HUES64 (cell line): ENCODE measurements around the gene FOXO1.

Experiments
- H3K27ac ChIP-seq: 2 replicates; pipeline ENCODE4 v1.7.0; 2013; ENCODE audit warnings: low read depth, low read length, inconsistent platforms
- H3K27me3 ChIP-seq: 2 replicates; pipeline ENCODE4 v1.6.1; 2013; ENCODE audit warnings: mild to moderate bottlenecking, low read length; ENCODE audit not compliant: insufficient read depth
- H3K36me3 ChIP-seq: 2 replicates; pipeline ENCODE4 v1.6.1; 2013; ENCODE audit warnings: mild to moderate bottlenecking, low read length; ENCODE audit not compliant: insufficient read depth
- H3K4me1 ChIP-seq: 2 replicates; pipeline ENCODE4 v1.6.1; 2013; ENCODE audit warnings: mild to moderate bottlenecking, low read length, moderate library complexity; ENCODE audit not compliant: insufficient read depth
- H3K4me3 ChIP-seq: 2 replicates; pipeline ENCODE4 v1.5.1; 2013; ENCODE audit warnings: mild to moderate bottlenecking, low read length, moderate library complexity
- H3K9ac ChIP-seq: 2 replicates; pipeline ENCODE4 v1.6.1; 2013; ENCODE audit warnings: mild to moderate bottlenecking, low read depth, low read length
- H3K9me3 ChIP-seq: 2 replicates; pipeline ENCODE4 v1.6.1; 2013; ENCODE audit warnings: low read depth, low read length; ENCODE audit not compliant: insufficient read depth
- WGBS: fragments of 150-250, 120-280 bp; methylation state at CpG from one replicate; pipeline ENCODE4 v1.1.7; 2013; ENCODE audit warnings: missing lambda C conversion rate; 5-methylcytosine and 5-hydroxymethylcytosine counted together

Gene FOXO1

GRCh38 chr13:40589285-40590109 lies 76.9 kb downstream of the FOXO1 start:
- no peak overlapping the region for H3K4me3 ChIP-seq
- 100% methylated on average over 2 of the region's 4 CpGs for WGBS
- H3K36me3 ChIP-seq = no peaks in the 10 kb centered on the region
- H3K27ac ChIP-seq = 0 out of 2 replicates have a peak overlapping the region, but pooled peaks have one; percentile 9
- H3K9me3 ChIP-seq = no peaks in the 10 kb centered on the region
- H3K9ac ChIP-seq = no peak overlapping the region
- no peaks in the 10 kb centered on the region for H3K27me3 ChIP-seq
- H3K4me1 ChIP-seq = peaks cover 68% of the 10 kb centered on the region

- Histone ChIP-seq H3K27me3 (no peaks in the 10 kb centered on the region), H3K4me1 (peaks cover 55% of the 10 kb centered on the region), H3K27ac (no peak overlapping the region), H3K9ac (0 out of 2 replicates have a peak overlapping the region, but pooled peaks have one; percentile 11), H3K36me3 (no peaks in the 10 kb centered on the region), H3K9me3 (0 out of 2 replicates have a peak, but pooled peaks cover 5% of the 10 kb centered on the region), H3K4me3 (no peak overlapping the region)
- WGBS = 100% methylated on average over 1 of the region's 2 CpGs
These were observed 78.3 kb downstream of the FOXO1 start for GRCh38 chr13:40588101-40588500.

- Histone ChIP-seq H3K27ac (peak overlapping the region; percentile 34; the same call in 1 of the 2 replicates), H3K4me3 (no peak overlapping the region), H3K27me3 (no peaks in the 10 kb centered on the region), H3K4me1 (peaks cover 51% of the 10 kb centered on the region), H3K9me3 (0 out of 2 replicates have a peak, but pooled peaks cover 7% of the 10 kb centered on the region), H3K36me3 (no peaks in the 10 kb centered on the region), H3K9ac (0 out of 2 replicates have a peak overlapping the region, but pooled peaks have one; percentile 10)
- WGBS = 88% methylated on average over 2 of the region's 5 CpGs
These were observed 79.4 kb downstream of the FOXO1 start for GRCh38 chr13:40586886-40587565.

DNA sequence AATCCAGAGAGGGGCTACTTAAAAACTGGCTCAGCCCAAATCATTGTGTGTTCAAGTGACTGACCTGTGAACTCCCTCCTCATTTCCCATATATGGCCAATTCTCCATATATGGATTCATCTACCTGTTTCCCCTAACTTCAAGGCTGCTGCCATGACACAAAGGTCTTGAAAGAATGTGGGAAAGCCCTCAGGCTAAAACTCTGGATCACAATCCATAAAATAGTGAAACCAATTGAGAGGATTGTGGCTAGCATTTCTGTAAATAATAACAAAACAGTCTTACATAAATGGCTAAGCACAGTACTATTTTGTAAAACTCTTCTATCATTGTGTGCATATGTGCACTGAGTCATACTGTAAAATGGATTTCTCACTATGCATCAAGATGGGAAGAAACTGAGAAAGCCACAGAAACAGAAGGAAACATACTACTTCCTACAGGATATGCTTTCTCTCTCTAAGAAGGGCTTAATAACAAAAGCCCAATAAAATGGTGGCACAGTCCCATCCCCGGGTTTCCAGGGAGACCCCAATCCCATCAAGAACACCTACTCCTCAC lies 80.5 kb downstream of the FOXO1 start:
- no peaks in the 10 kb centered on the region for H3K27me3 ChIP-seq
- peaks cover 51% of the 10 kb centered on the region for H3K4me1 ChIP-seq
- no peak overlapping the region for H3K4me3 ChIP-seq
- H3K27ac ChIP-seq = peak overlapping the region; percentile 34
- 88% methylated on average over 1 of the region's 1 CpG for WGBS
- H3K36me3 ChIP-seq = no peaks in the 10 kb centered on the region
- H3K9me3 ChIP-seq = 0 out of 2 replicates have a peak, but pooled peaks cover 7% of the 10 kb centered on the region
- no peak overlapping the region for H3K9ac ChIP-seq

DNA sequence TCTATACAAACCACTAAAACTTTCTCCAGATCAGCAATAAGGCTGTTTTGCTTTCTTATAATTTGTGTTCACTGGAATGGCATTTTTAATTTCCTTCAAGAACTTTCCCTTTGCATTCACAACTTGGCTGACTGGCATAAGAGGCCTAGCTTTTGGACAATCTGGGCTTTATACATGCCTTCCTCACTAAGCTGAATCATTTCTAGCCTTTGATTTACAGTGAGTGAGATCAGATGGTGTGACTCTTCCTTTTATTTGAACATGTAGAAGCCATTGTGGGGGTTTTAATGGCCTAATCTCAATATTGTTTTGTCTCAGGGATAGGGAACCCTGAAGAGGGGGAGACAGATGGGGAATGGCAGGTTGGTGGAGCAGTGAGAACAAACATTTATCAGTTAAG lies 82.7 kb downstream of the FOXO1 start:
- no peak overlapping the region for H3K27ac ChIP-seq
- H3K27me3 ChIP-seq = no peaks in the 10 kb centered on the region
- no peak overlapping the region for H3K9ac ChIP-seq
- H3K9me3 ChIP-seq = 0 out of 2 replicates have a peak, but pooled peaks cover 7% of the 10 kb centered on the region
- H3K4me1 ChIP-seq = peaks cover 44% of the 10 kb centered on the region
- no peaks in the 10 kb centered on the region for H3K36me3 ChIP-seq
- H3K4me3 ChIP-seq = no peak overlapping the region

DNA sequence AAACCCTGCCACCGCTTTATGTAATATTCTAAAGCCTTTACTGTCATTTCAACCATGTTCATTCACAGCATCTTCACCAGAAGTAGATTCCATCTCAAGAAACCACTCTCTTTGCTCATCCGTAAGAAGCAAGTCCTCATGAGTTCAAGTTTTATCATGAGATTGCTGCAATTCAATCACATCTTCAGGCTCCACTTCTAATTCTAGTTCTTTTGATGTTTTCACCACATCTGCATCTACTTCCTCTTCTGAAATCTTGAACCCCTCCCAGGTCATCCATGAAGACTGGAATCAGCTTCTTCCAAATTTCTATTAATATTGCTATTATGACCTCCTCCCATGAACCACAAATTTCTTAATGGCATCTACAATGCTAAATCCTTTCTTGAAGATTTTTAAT lies 83.9 kb downstream of the FOXO1 start:
- no peak overlapping the region for H3K27ac ChIP-seq
- WGBS = 95% methylated on average over 2 of the region's 2 CpGs
- 0 out of 2 replicates have a peak, but pooled peaks cover 7% of the 10 kb centered on the region for H3K9me3 ChIP-seq
- peaks cover 39% of the 10 kb centered on the region for H3K4me1 ChIP-seq
- no peaks in the 10 kb centered on the region for H3K27me3 ChIP-seq
- H3K36me3 ChIP-seq = no peaks in the 10 kb centered on the region
- H3K9ac ChIP-seq = no peak overlapping the region
- H3K4me3 ChIP-seq = no peak overlapping the region

GRCh38 chr13:40581277-40581579 lies 85.2 kb downstream of the FOXO1 start:
- H3K4me3 ChIP-seq = no peak overlapping the region
- no peak overlapping the region for H3K9ac ChIP-seq
- H3K27me3 ChIP-seq = no peaks in the 10 kb centered on the region
- H3K36me3 ChIP-seq = no peaks in the 10 kb centered on the region
- H3K27ac ChIP-seq = no peak overlapping the region
- WGBS = 92% methylated on average over 1 of the region's 1 CpG
- H3K4me1 ChIP-seq = peaks cover 37% of the 10 kb centered on the region
- 0 out of 2 replicates have a peak, but pooled peaks cover 7% of the 10 kb centered on the region for H3K9me3 ChIP-seq

GRCh38 chr13:40580566-40581276 lies 85.7 kb downstream of the FOXO1 start:
- H3K9ac ChIP-seq = no peak overlapping the region
- WGBS = 97% methylated on average over 7 of the region's 7 CpGs
- peaks cover 33% of the 10 kb centered on the region for H3K4me1 ChIP-seq
- H3K27me3 ChIP-seq = no peaks in the 10 kb centered on the region
- H3K4me3 ChIP-seq = no peak overlapping the region
- H3K27ac ChIP-seq = no peak overlapping the region
- no peaks in the 10 kb centered on the region for H3K36me3 ChIP-seq
- 0 out of 2 replicates have a peak, but pooled peaks cover 7% of the 10 kb centered on the region for H3K9me3 ChIP-seq

GRCh38 chr13:40579535-40579934 lies 86.9 kb downstream of the FOXO1 start:
- Histone ChIP-seq H3K27me3 (no peaks in the 10 kb centered on the region), H3K4me1 (peaks cover 29% of the 10 kb centered on the region), H3K36me3 (no peaks in the 10 kb centered on the region), H3K4me3 (no peak overlapping the region), H3K27ac (no peak overlapping the region), H3K9ac (no peak overlapping the region), H3K9me3 (0 out of 2 replicates have a peak, but pooled peaks cover 7% of the 10 kb centered on the region)
- 95% methylated on average over 2 of the region's 2 CpGs for WGBS

DNA sequence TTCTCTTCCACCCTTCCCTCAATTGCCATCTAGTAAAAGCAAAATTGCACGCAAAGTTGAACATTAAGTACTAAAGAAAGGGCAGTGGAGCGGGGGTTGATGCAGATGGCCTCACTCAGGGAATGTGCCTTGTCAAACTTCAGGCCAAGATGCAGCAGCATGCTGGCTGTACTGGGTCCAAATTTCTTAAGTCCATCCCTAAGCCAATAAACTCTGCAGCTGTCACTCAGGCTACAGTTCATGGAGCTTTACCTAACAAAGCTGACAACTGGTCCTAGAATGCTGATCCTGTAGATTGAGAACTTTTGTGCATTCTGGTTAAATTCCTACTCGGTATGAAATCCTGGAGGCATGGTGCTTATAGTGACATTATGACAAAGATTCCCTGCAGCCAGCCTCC lies 88.4 kb downstream of the FOXO1 start:
- Histone ChIP-seq H3K9ac (no peak overlapping the region), H3K4me1 (peaks cover 42% of the 10 kb centered on the region), H3K36me3 (no peaks in the 10 kb centered on the region), H3K9me3 (0 out of 2 replicates have a peak, but pooled peaks cover 2% of the 10 kb centered on the region), H3K27me3 (no peaks in the 10 kb centered on the region), H3K4me3 (no peak overlapping the region), H3K27ac (no peak overlapping the region)
- 83% methylated on average over 3 of the region's 3 CpGs for WGBS
